Progenitor cell of endocrine pancreas (in vitro differentiated cells): ENCODE results near the gene TRAPPC2L. TPM values are rescaled to one million over a fixed set of nuclear protein-coding genes. Genes with fewer than 3 reads are reported as not detected.

Experiments used
- DNase-seq: peaks from one replicate; pipeline ENCODE4 v3.0.0; 2021; ENCODE audit warnings: low spot score; ENCODE audit not compliant: unreplicated experiment
- H3K27ac Mint-ChIP-seq: 2 replicates; pipeline ENCODE4 v1.8.0; 2021; ENCODE audit warnings: mild to moderate bottlenecking, moderate library complexity, mixed read lengths
- H3K27me3 Mint-ChIP-seq: 2 replicates; pipeline ENCODE4 v1.8.0; 2021; ENCODE audit warnings: mixed read lengths
- H3K36me3 Mint-ChIP-seq: 2 replicates; pipeline ENCODE4 v1.8.0; 2022; ENCODE audit warnings: mixed read lengths; ENCODE audit not compliant: insufficient read depth
- H3K4me1 Mint-ChIP-seq: 2 replicates; pipeline ENCODE4 v1.8.0; 2021; ENCODE audit warnings: low read depth, mixed read lengths
- H3K4me3 Mint-ChIP-seq: 2 replicates; pipeline ENCODE4 v1.8.0; 2021; ENCODE audit warnings: low read depth, mild to moderate bottlenecking, moderate library complexity, mixed read lengths
- H3K9me3 Mint-ChIP-seq: 2 replicates; pipeline ENCODE4 v1.8.0; 2021; ENCODE audit warnings: low read depth, mixed read lengths
- CTCF ChIP-seq: fragments of 200-600 bp; sonication (generic); IDR thresholded peaks from one replicate; pipeline ENCODE4 v1.5.0; 2021; ENCODE audit warnings: antibody characterized with exemption, mild to moderate bottlenecking; ENCODE audit not compliant: unreplicated experiment
- total RNA-seq: library from RNA; stranded (reverse); gene quantifications from 2 replicates; pipeline ENCODE4 v1.2.1, GENCODE V29; 2021

The TRAPPC2L gene
- total RNA-seq, 1 donor from 2014 or later, result 74.9 TPM

GRCh38 chr16:88902744-88903143 lies 45.8 kb downstream of the TRAPPC2L start:
- H3K36me3 Mint-ChIP-seq, result no peaks in the 10 kb centered on the region
- H3K27ac Mint-ChIP-seq, result no peak overlapping the region
- no peak for TF ChIP-seq CTCF
- H3K27me3 Mint-ChIP-seq, result no peaks in the 10 kb centered on the region
- H3K4me1 Mint-ChIP-seq, result no peaks in the 10 kb centered on the region
- DNase-seq, result no peak
- no peak overlapping the region for H3K4me3 Mint-ChIP-seq
- H3K9me3 Mint-ChIP-seq, result no peaks in the 10 kb centered on the region

GRCh38 chr16:88903267-88903666 lies 46.3 kb downstream of the TRAPPC2L start:
- Mint-ChIP-seq H3K4me1 (no peaks in the 10 kb centered on the region), H3K4me3 (no peak overlapping the region)

GRCh38 chr16:88904676-88905365 lies 47.9 kb downstream of the TRAPPC2L start:
- DNase-seq, result no peak
- Mint-ChIP-seq H3K4me1 (no peaks in the 10 kb centered on the region), H3K4me3 (no peak overlapping the region), H3K9me3 (no peaks in the 10 kb centered on the region), H3K27me3 (no peaks in the 10 kb centered on the region), H3K27ac (no peak overlapping the region), H3K36me3 (no peaks in the 10 kb centered on the region)
- TF ChIP-seq CTCF, result no peak

More at GRCh38 chr16:88903267-88903666, 46.3 kb downstream of the TRAPPC2L start:
- no peak overlapping the region for H3K27ac Mint-ChIP-seq
- no peak for TF ChIP-seq CTCF
- H3K27me3 Mint-ChIP-seq, result no peaks in the 10 kb centered on the region
- no peaks in the 10 kb centered on the region for H3K9me3 Mint-ChIP-seq
- no peak for DNase-seq
- H3K36me3 Mint-ChIP-seq, result no peaks in the 10 kb centered on the region

GRCh38 chr16:88905563-88905962 lies 48.6 kb downstream of the TRAPPC2L start:
- Mint-ChIP-seq H3K27me3 (no peaks in the 10 kb centered on the region), H3K4me3 (no peak overlapping the region), H3K27ac (no peak overlapping the region), H3K9me3 (no peaks in the 10 kb centered on the region), H3K36me3 (no peaks in the 10 kb centered on the region), H3K4me1 (no peaks in the 10 kb centered on the region)
- DNase-seq, result no peak
- TF ChIP-seq CTCF, result no peak

GRCh38 chr16:88906020-88906419 lies 49.1 kb downstream of the TRAPPC2L start:
- Mint-ChIP-seq H3K4me1 (no peaks in the 10 kb centered on the region), H3K36me3 (no peaks in the 10 kb centered on the region), H3K27me3 (no peaks in the 10 kb centered on the region), H3K9me3 (no peaks in the 10 kb centered on the region), H3K27ac (no peak overlapping the region), H3K4me3 (no peak overlapping the region)
- no peak for DNase-seq
- no peak for TF ChIP-seq CTCF
